ENCODE data around the gene ELP1.

- no peak for TF ChIP-seq CTCF (IDR thresholded peaks at IDR 0.05)
- no peak for TF ChIP-seq POLR2A (IDR thresholded peaks at IDR 0.05)
Observed at GRCh38 chr9:108863891-108864290, 70.0 kb downstream of the ELP1 start.
